ENCODE data around the gene IMP4. TPM values are rescaled to one million over a fixed set of nuclear protein-coding genes. Genes with fewer than 3 reads are reported as not detected.

Gene IMP4
- total and polyA plus RNA-seq, 2 of the 4 experiments (the other 2 are of a cell fraction): 154 to 169 TPM

- Histone ChIP-seq H2AK9ac (replicated peaks; ENCODE audit: low read depth, low read length, poor library complexity) (peak overlapping the region; percentile 77), H3K36me3 (ENCODE audit: control insufficient read depth, insufficient read depth, low read length) (no peaks in the 10 kb centered on the region), H2BK20ac (ENCODE audit: low read depth, low read length) (no peak overlapping the region), H3K56ac (ENCODE audit: extremely low read depth, insufficient read depth, low read length) (no peak overlapping the region), H3K14ac (replicated peaks; ENCODE audit: low read depth, low read length) (no peak overlapping the region), H2AFZ (replicated peaks; ENCODE audit: low read length, poor library complexity) (peak overlapping the region; percentile 89), H2AK5ac (ENCODE audit: low read depth, low read length) (no peak overlapping the region), H3K18ac (ENCODE audit: low read depth, low read length) (no peak overlapping the region), H2BK5ac (ENCODE audit: low read depth, low read length, poor library complexity, severe bottlenecking) (no peak overlapping the region), H3K9me1 (ENCODE audit: insufficient read depth, low read length) (no peaks in the 10 kb centered on the region), H2BK15ac (ENCODE audit: low read depth, low read length) (no peak overlapping the region), H3K23ac (ENCODE audit: low read depth, low read length) (no peak overlapping the region), H4K5ac (ENCODE audit: low read depth, low read length) (no peak overlapping the region), H3K4me2 (ENCODE audit: low read depth, low read length) (peak overlapping the region; percentile 27; the same call in 1 of the 2 replicates), H3K27me3 (ENCODE audit: control insufficient read depth, insufficient read depth, low read length) (peaks cover 7% of the 10 kb centered on the region), H3K9ac (ENCODE audit: low read depth, low read length) (no peak overlapping the region), H3K27ac (ENCODE audit: insufficient read depth, low read length) (no peak overlapping the region), H4K20me1 (ENCODE audit: insufficient read depth, low read length) (no peaks in the 10 kb centered on the region), H3K79me1 (ENCODE audit: low read depth in 1 of 2, low read length in 2 of 2) (no peaks in the 10 kb centered on the region), H4K91ac (ENCODE audit: insufficient read depth, low read depth, low read length) (no peak overlapping the region), H2BK120ac (ENCODE audit: low read depth, low read length) (no peak overlapping the region), H4K8ac (ENCODE audit: low read depth in 2 of 2, low read length in 2 of 2) (peak overlapping the region in 1 of 2 experiments; percentile 7; a peak in 1 of 4 replicates), H3K4me3 (ENCODE audit: insufficient read depth, low read depth, low read length) (no peak overlapping the region), H3K4me1 (ENCODE audit: control insufficient read depth, insufficient read depth, low read length) (peaks cover 5% of the 10 kb centered on the region), H3K9me3 (ENCODE audit: control insufficient read depth, insufficient read depth, low read length) (no peaks in the 10 kb centered on the region), H3K4ac (ENCODE audit: low read depth, low read length) (no peak overlapping the region; the same call in 1 of the 2 replicates)
- in situ Hi-C loops (cut with MboI; ENCODE audit: low sequenced_read_pairs) (loop anchor here (5.0 kb wide), 1 partner anchor 150 kb away; the partner anchor contains the start of genes MZT2B and SMPD4), dilution Hi-C loops (cut with HindIII; ENCODE audit: low sequenced_read_pairs, unreplicated experiment) (no loop called here), intact Hi-C loops (cut with micrococcal nuclease) (loop anchor here (1.0 kb wide), 2 partner anchors 151 to 176 kb away; partner anchors contain the start of gene SMPD4)
- ChIA-PET CTCF (interaction anchor here (1.0 to 1.5 kb wide), 2 partner anchors 44 to 177 kb away, joined by 5 to 8 read pairs; no protein-coding TSS in a partner anchor), POLR2A (ENCODE audit: unreplicated experiment) (no interaction called here)
- DNase-seq: peak; percentile 81
- no TSS peak for BruUV-seq (replicated peaks)
- 17% methylated on average over 4 of the region's 29 CpGs; no CpG with 5 or more reads in 1 of the 2 experiments for WGBS, 2 experiments (ENCODE audit: extremely low coverage in 2 of 2, insufficient read length in 1 of 2)
- peak; percentile 74 for ATAC-seq (ENCODE audit: low read depth)
- no peak for TF ChIP-seq MXI1 (IDR thresholded peaks at IDR 0.05; ENCODE audit: borderline replicate concordance, low read depth, low read length)
- TF ChIP-seq RCOR1 (IDR thresholded peaks at IDR 0.05; ENCODE audit: insufficient replicate concordance, low read length): no peak
- no peak for TF ChIP-seq MAFK (IDR thresholded peaks at IDR 0.05; ENCODE audit: low read depth, low read length)
- TF ChIP-seq, protein P1, sequence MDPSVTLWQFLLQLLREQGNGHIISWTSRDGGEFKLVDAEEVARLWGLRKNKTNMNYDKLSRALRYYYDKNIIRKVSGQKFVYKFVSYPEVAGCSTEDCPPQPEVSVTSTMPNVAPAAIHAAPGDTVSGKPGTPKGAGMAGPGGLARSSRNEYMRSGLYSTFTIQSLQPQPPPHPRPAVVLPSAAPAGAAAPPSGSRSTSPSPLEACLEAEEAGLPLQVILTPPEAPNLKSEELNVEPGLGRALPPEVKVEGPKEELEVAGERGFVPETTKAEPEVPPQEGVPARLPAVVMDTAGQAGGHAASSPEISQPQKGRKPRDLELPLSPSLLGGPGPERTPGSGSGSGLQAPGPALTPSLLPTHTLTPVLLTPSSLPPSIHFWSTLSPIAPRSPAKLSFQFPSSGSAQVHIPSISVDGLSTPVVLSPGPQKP (IDR thresholded peaks at IDR 0.05; ENCODE audit: borderline replicate concordance, low read depth, low read length): no peak
- TF ChIP-seq MAZ (IDR thresholded peaks at IDR 0.05; ENCODE audit: borderline replicate concordance, low read depth, low read length): peak; percentile 32; the same call in 1 of the 2 replicates
- no peak for TF ChIP-seq CHD1 (IDR thresholded peaks at IDR 0.05; ENCODE audit: low read depth, low read length)
- peak; percentile 94 for TF ChIP-seq RAD21 (IDR thresholded peaks at IDR 0.05; ENCODE audit: low read length)
- TF ChIP-seq, protein P2, sequence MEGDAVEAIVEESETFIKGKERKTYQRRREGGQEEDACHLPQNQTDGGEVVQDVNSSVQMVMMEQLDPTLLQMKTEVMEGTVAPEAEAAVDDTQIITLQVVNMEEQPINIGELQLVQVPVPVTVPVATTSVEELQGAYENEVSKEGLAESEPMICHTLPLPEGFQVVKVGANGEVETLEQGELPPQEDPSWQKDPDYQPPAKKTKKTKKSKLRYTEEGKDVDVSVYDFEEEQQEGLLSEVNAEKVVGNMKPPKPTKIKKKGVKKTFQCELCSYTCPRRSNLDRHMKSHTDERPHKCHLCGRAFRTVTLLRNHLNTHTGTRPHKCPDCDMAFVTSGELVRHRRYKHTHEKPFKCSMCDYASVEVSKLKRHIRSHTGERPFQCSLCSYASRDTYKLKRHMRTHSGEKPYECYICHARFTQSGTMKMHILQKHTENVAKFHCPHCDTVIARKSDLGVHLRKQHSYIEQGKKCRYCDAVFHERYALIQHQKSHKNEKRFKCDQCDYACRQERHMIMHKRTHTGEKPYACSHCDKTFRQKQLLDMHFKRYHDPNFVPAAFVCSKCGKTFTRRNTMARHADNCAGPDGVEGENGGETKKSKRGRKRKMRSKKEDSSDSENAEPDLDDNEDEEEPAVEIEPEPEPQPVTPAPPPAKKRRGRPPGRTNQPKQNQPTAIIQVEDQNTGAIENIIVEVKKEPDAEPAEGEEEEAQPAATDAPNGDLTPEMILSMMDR (conservative IDR thresholded peaks at IDR 0.05; ENCODE audit: low read depth, low read length): peak; percentile 99
- peak; percentile 15; the same call in 1 of the 2 replicates for TF ChIP-seq FOS (IDR thresholded peaks at IDR 0.05; ENCODE audit: low read depth, low read length)
- 0 out of 2 replicates have a peak, but pooled peaks have one; percentile 29 for TF ChIP-seq POLR2A (IDR thresholded peaks at IDR 0.05; ENCODE audit: low read depth, low read length)
- no peak for TF ChIP-seq RFX5 (IDR thresholded peaks at IDR 0.05; ENCODE audit: low read depth, low read length)
- no peak for TF ChIP-seq BHLHE40 (IDR thresholded peaks at IDR 0.05; ENCODE audit: low read depth, low read length)
- peak; percentile 80 for TF ChIP-seq CEBPB (IDR thresholded peaks at IDR 0.05; ENCODE audit: low read depth, low read length)
- TF ChIP-seq SMC3 (IDR thresholded peaks at IDR 0.05; ENCODE audit: low read depth, low read length): peak; percentile 85
These were observed 10.2 kb upstream of the IMP4 start for GRCh38 chr2:130332271-130333073.
